HCT116 (cell line): ENCODE results near the gene SURF6. TPM values are rescaled to one million over a fixed set of nuclear protein-coding genes. Genes with fewer than 3 reads are reported as not detected.
A peak's percentile ranks its signal among the peaks of the same experiment; 100 is the strongest.

Experiments used
- ATAC-seq: fragments of 200-7000 bp; cut with Tn5 transposase; 2 replicates; pipeline ENCODE4 v1.9.1; 2020; ENCODE audit warnings: mild to moderate bottlenecking, moderate library complexity
- BruUV-seq: library from RNA; stranded (reverse); fragments of 400-500 nt; replicated peaks from 2 replicates; lab custom pipeline; 2021; lab: Mats Ljungman, UMichigan
- CTCF ChIA-PET: fragments of 300-600 bp; sonication (Branson Sonifier 250); formaldehyde crosslinking; loops from one replicate; lab custom pipeline; 2021; ENCODE audit warnings: antibody characterized with exemption; lab: Charles Lee
- POLR2A ChIA-PET: fragments of 300-600, 350-600 bp; sonication (Branson Sonifier 250); formaldehyde crosslinking; loops from one replicate; lab custom pipeline; 2021; ENCODE audit warnings: antibody characterized with exemption; lab: Charles Lee
- RAD21 ChIA-PET, 2 experiments: fragments of 300-600 bp; sonication (Branson Sonifier 250); formaldehyde crosslinking; loops; one replicate each; lab custom pipeline; 2023; ENCODE audit warnings: low total read pairs in 2 of 2; ENCODE audit not compliant: uncharacterized antibody in 2 of 2, unreplicated experiment in 2 of 2, low non-redundant PET in 1 of 2; lab: Charles Lee
- DNase-seq: peaks from one replicate; pipeline ENCODE4 v3.0.0-alpha.2; 2010; ENCODE audit warnings: low read depth, low spot score
- H2AFZ ChIP-seq: fragments of 200-600 bp; shearing (Covaris generic), sonication (generic); 2 replicates; pipeline ENCODE4 v1.6.1; 2017; ENCODE audit warnings: low read depth, mixed run types, mixed read lengths, antibody characterized with exemption, low read length; ENCODE audit not compliant: poor library complexity, severe bottlenecking
- H3K27ac ChIP-seq: 2 replicates; pipeline ENCODE4 v1.5.1; 2012; ENCODE audit warnings: low read depth, low read length
- H3K27me3 ChIP-seq: fragments of 200-600 bp; sonication (generic); 2 replicates; pipeline ENCODE4 v1.6.1; 2016; ENCODE audit warnings: mixed run types, low read length, mixed read lengths; ENCODE audit not compliant: insufficient read depth
- H3K36me3 ChIP-seq, 2 experiments: fragments of 200-500 bp in 1 of 2; fragments of 200-600 bp in 1 of 2; sonication (Bioruptor generic) in 1 of 2; sonication (generic) in 1 of 2; 2 replicates each; pipeline versions ENCODE4 v1.5.1 to v1.6.1; 2014 to 2016; ENCODE audit warnings: low read length in 2 of 2, inconsistent platforms in 1 of 2, mixed read lengths in 1 of 2, mixed run types in 1 of 2; ENCODE audit not compliant: insufficient read depth in 2 of 2, control insufficient read depth in 1 of 2
- H3K4me1 ChIP-seq, 2 experiments: fragments of 200-600 bp in 1 of 2; sonication (generic) in 1 of 2; 2 replicates each; pipeline versions ENCODE4 v1.5.1 to v1.6.1; 2012 to 2017; ENCODE audit warnings: low read length in 2 of 2, inconsistent platforms in 1 of 2, mild to moderate bottlenecking in 1 of 2, mixed read lengths in 1 of 2, mixed run types in 1 of 2, moderate library complexity in 1 of 2; ENCODE audit not compliant: insufficient read depth in 2 of 2, control insufficient read depth in 1 of 2
- H3K4me2 ChIP-seq: fragments of 200-600 bp; sonication (generic); 2 replicates; pipeline ENCODE4 v1.6.1; 2017; ENCODE audit warnings: mixed run types, low read length, mixed read lengths
- H3K4me3 ChIP-seq, 2 experiments: fragments of 200-600 bp in 1 of 2; sonication (generic) in 1 of 2; replicated peaks in 1 of 2; 2 replicates each; pipeline ENCODE4 v1.5.1; 2011 to 2016; ENCODE audit warnings: low read length in 2 of 2, control low read depth in 1 of 2, low read depth in 1 of 2, mild to moderate bottlenecking in 1 of 2, mixed read lengths in 1 of 2, mixed run types in 1 of 2
- H3K79me2 ChIP-seq: fragments of 200-600 bp; sonication (generic); 2 replicates; pipeline ENCODE4 v1.6.1; 2017; ENCODE audit warnings: mild to moderate bottlenecking, mixed run types, low read length, moderate library complexity, mixed read lengths; ENCODE audit not compliant: insufficient read depth
- H3K9ac ChIP-seq: fragments of 200-600 bp; sonication (generic); 2 replicates; pipeline ENCODE4 v1.6.1; 2016; ENCODE audit warnings: low read length, mixed read lengths
- H3K9me2 ChIP-seq: fragments of 200-600 bp; sonication (generic), shearing (Covaris generic); 2 replicates; pipeline ENCODE4 v1.6.1; 2017; ENCODE audit warnings: mixed run types, mild to moderate bottlenecking, moderate library complexity; ENCODE audit not compliant: insufficient read depth
- H3K9me3 ChIP-seq, 2 experiments: fragments of 200-500 bp in 1 of 2; fragments of 200-600 bp in 1 of 2; sonication (Bioruptor generic) in 1 of 2; sonication (generic) in 1 of 2; 2 replicates each; pipeline ENCODE4 v1.6.1; 2014 to 2017; ENCODE audit warnings: low read length in 2 of 2, mixed read lengths in 2 of 2, inconsistent platforms in 1 of 2, low read depth in 1 of 2, mild to moderate bottlenecking in 1 of 2, mixed run types in 1 of 2, moderate library complexity in 1 of 2; ENCODE audit not compliant: control insufficient read depth in 1 of 2, insufficient read depth in 1 of 2
- H4K20me1 ChIP-seq: fragments of 200-600 bp; sonication (generic), shearing (Covaris generic); 2 replicates; pipeline ENCODE4 v1.6.1; 2017; ENCODE audit warnings: mixed run types, mild to moderate bottlenecking, moderate library complexity; ENCODE audit not compliant: insufficient read depth
- SP1 ChIP-seq: IDR thresholded peaks from 2 replicates; pipeline ENCODE4 v1.6.1; 2012; ENCODE audit warnings: low read depth
- TCF7L2 ChIP-seq: IDR thresholded peaks from 2 replicates; pipeline ENCODE4 v1.7.0; 2011; ENCODE audit warnings: borderline replicate concordance, inconsistent platforms; ENCODE audit not compliant: insufficient read depth, insufficient read length; ENCODE audit errors: extremely low read depth
- intact Hi-C: fragments of 100-400 bp; cut with micrococcal nuclease; formaldehyde crosslinking; loops from 2 replicates; pipeline ENCODE4 v1.10.0; 2022
- total RNA-seq: library from RNA; stranded (reverse); gene quantifications from one replicate; pipeline ENCODE4 v1.2.1, GENCODE V29; 2021; ENCODE audit not compliant: unreplicated experiment
- TF ChIP-seq, protein P1 (sequence below), 3 experiments: fragments of 200-600 bp in 1 of 3; sonication (generic) in 1 of 3; IDR thresholded peaks in 2 of 3; conservative IDR thresholded peaks in 1 of 3; 2 replicates each; pipeline ENCODE4 v1.5.1; 2012 to 2017; ENCODE audit warnings: low read depth in 2 of 3, low read length in 2 of 3, antibody characterized with exemption in 1 of 3, borderline replicate concordance in 1 of 3, control low read depth in 1 of 3, mild to moderate bottlenecking in 1 of 3, mixed read lengths in 1 of 3, mixed run types in 1 of 3, moderate library complexity in 1 of 3; ENCODE audit not compliant: insufficient read depth in 1 of 3

Gene SURF6
- total RNA-seq, 1 experiment from 2014 or later: 30.1 TPM

DNA sequence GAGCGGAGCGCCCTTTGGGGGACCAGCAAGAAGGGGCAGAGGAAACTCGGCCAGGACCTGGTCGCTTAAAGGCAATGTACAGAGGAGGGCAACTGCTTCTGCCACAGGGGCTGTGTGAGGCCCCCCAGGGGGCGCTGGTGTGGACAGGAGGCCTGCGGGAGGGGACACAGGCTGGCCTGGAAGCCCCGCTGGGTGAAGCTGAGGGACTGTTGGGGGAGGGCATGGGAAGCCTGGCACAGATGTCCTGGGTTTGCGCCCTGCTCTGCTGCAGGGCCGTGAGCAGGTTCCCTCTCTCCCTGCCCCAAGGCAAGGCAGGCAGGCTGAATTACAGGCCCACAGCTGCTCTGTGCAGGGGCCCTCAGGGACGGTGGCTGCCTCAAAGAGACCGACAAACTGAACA lies 6.6 kb upstream of the SURF6 start:
- Histone ChIP-seq H3K4me3 (no peak overlapping the region), H4K20me1 (no peaks in the 10 kb centered on the region), H3K4me1 (peaks cover 6 to 8% of the 10 kb centered on the region in 2 experiments; a peak in 3 of 4 replicates), H3K9me2 (no peaks in the 10 kb centered on the region), H3K4me2 (no peak overlapping the region), H3K27ac (peak overlapping the region; percentile 8; the same call in 1 of the 2 replicates), H3K9me3 (no peaks in the 10 kb centered on the region), H2AFZ (no peak overlapping the region), H3K36me3 (peaks cover 33 to 45% of the 10 kb centered on the region in 2 experiments), H3K79me2 (peaks cover 24% of the 10 kb centered on the region), H3K9ac (no peak overlapping the region), H3K27me3 (no peaks in the 10 kb centered on the region)
- RAD21 ChIA-PET: no interaction called here
- BruUV-seq: no TSS peak
- POLR2A ChIA-PET: interaction anchor here (1.0 kb wide), 1 partner anchor 14 kb away, joined by 4 read pairs; the partner anchor contains the start of genes SURF1 and SURF2
- TF ChIP-seq, protein P1, sequence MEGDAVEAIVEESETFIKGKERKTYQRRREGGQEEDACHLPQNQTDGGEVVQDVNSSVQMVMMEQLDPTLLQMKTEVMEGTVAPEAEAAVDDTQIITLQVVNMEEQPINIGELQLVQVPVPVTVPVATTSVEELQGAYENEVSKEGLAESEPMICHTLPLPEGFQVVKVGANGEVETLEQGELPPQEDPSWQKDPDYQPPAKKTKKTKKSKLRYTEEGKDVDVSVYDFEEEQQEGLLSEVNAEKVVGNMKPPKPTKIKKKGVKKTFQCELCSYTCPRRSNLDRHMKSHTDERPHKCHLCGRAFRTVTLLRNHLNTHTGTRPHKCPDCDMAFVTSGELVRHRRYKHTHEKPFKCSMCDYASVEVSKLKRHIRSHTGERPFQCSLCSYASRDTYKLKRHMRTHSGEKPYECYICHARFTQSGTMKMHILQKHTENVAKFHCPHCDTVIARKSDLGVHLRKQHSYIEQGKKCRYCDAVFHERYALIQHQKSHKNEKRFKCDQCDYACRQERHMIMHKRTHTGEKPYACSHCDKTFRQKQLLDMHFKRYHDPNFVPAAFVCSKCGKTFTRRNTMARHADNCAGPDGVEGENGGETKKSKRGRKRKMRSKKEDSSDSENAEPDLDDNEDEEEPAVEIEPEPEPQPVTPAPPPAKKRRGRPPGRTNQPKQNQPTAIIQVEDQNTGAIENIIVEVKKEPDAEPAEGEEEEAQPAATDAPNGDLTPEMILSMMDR (IDR thresholded peaks at IDR 0.05 in 2 of 3, conservative IDR thresholded peaks at IDR 0.05 in 1 of 3; ENCODE audit: borderline replicate concordance in 1 of 3, insufficient read depth in 1 of 3, low read depth in 2 of 3, low read length in 2 of 3): peak in 2 of 3 experiments; percentile 14 to 35; a peak in 3 of 6 replicates
- TF ChIP-seq SP1: no peak
- DNase-seq (no peak), ATAC-seq (0 out of 2 replicates have a peak, but pooled peaks have one; percentile 18)
- CTCF ChIA-PET: interaction anchor here (1.1 kb wide), 1 partner anchor 157 kb away, joined by 3 read pairs; no protein-coding TSS in a partner anchor
- intact Hi-C loops: no loop called here

DNA sequence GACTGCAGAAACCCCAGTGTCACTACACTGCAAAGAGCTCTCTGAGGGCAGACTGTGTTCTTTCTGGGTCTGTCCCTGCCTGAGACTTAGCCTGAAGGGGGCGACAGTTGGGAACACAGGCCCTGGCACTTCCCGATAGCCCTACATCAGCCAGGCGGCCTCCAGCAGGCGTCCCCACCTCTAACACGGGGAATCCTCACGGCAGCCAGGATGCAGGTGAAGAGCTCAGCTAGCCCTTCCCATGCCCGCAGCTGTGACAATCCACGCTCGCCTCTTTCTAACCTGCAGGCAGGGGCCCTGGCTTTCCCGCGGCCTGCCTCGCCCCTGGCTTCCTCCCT lies 6.0 kb upstream of the SURF6 start:
- POLR2A ChIA-PET: interaction anchor here (1.0 kb wide), 1 partner anchor 14 kb away, joined by 4 read pairs; the partner anchor contains the start of genes SURF1 and SURF2
- no peaks in the 10 kb centered on the region for H3K9me3 ChIP-seq
- DNase-seq: no peak
- H2AFZ ChIP-seq: no peak overlapping the region
- no peak overlapping the region for H3K9ac ChIP-seq
- no TSS peak for BruUV-seq
- peak; percentile 72 for ATAC-seq
- H3K36me3 ChIP-seq: peaks cover 33 to 45% of the 10 kb centered on the region in 2 experiments
- RAD21 ChIA-PET: no interaction called here
- peaks cover 8 to 11% of the 10 kb centered on the region in 2 experiments for H3K4me1 ChIP-seq
- no peak for TF ChIP-seq TCF7L2
- TF ChIP-seq, protein P1 (IDR thresholded peaks at IDR 0.05 in 2 of 3, conservative IDR thresholded peaks at IDR 0.05 in 1 of 3; ENCODE audit: borderline replicate concordance in 1 of 3, insufficient read depth in 1 of 3, low read depth in 2 of 3, low read length in 2 of 3): peak in 2 of 3 experiments; percentile 50 to 66; a peak in 4 of 6 replicates
- no peaks in the 10 kb centered on the region for H3K27me3 ChIP-seq
- H3K79me2 ChIP-seq: peaks cover 19% of the 10 kb centered on the region
- H4K20me1 ChIP-seq: no peaks in the 10 kb centered on the region
- H3K4me2 ChIP-seq: no peak overlapping the region
- H3K9me2 ChIP-seq: no peaks in the 10 kb centered on the region
- intact Hi-C loops: no loop called here
- no peak overlapping the region for H3K4me3 ChIP-seq
- peak overlapping the region; percentile 8; the same call in 1 of the 2 replicates for H3K27ac ChIP-seq
- CTCF ChIA-PET: interaction anchor here (0.7 to 1.1 kb wide), 3 partner anchors 9 to 156 kb away, joined by 3 read pairs; no protein-coding TSS in a partner anchor
